Neural crest cell (in vitro differentiated cells): Measurements from ENCODE around the gene MS4A18. TPM values are rescaled to one million over a fixed set of nuclear protein-coding genes. Genes with fewer than 3 reads are reported as not detected.

ENCODE experiments used
- DNase-seq: peaks from one replicate; pipeline ENCODE4 v3.0.0; 2021; ENCODE audit warnings: low read depth, mixed read lengths, low spot score
- H3K27ac Mint-ChIP-seq: one replicate; pipeline ENCODE4 v1.8.0; 2021; ENCODE audit warnings: mild to moderate bottlenecking, mixed read lengths; ENCODE audit not compliant: unreplicated experiment
- H3K27me3 Mint-ChIP-seq: 2 replicates; pipeline ENCODE4 v1.8.0; 2021; ENCODE audit warnings: low read depth, mild to moderate bottlenecking, mixed read lengths
- H3K36me3 Mint-ChIP-seq: 2 replicates; pipeline ENCODE4 v1.8.0; 2021; ENCODE audit warnings: low read depth, mild to moderate bottlenecking, mixed read lengths
- H3K4me1 Mint-ChIP-seq: 2 replicates; pipeline ENCODE4 v1.8.0; 2021; ENCODE audit warnings: mixed read lengths
- H3K4me3 Mint-ChIP-seq: one replicate; pipeline ENCODE4 v1.8.0; 2021; ENCODE audit warnings: mild to moderate bottlenecking, mixed read lengths
- H3K9me3 Mint-ChIP-seq: 2 replicates; pipeline ENCODE4 v1.8.0; 2021; ENCODE audit warnings: mixed read lengths
- CTCF ChIP-seq: fragments of 200-600 bp; sonication (generic); conservative IDR thresholded peaks from 2 replicates; pipeline ENCODE4 v1.5.0; 2021; ENCODE audit warnings: antibody characterized with exemption, mild to moderate bottlenecking
- total RNA-seq: library from RNA; stranded (reverse); gene quantifications from 2 replicates; pipeline ENCODE4 v1.2.1, GENCODE V29; 2021

Gene MS4A18
- total RNA-seq, 1 donor from 2014 or later = not detected

GRCh38 chr11:60785806-60786361, 61.4 kb downstream of the MS4A18 start:
- no peaks in the 10 kb centered on the region for H3K4me1 Mint-ChIP-seq
- no peak for TF ChIP-seq CTCF
- no peak overlapping the region for H3K27ac Mint-ChIP-seq
- no peaks in the 10 kb centered on the region for H3K27me3 Mint-ChIP-seq
- no peak for DNase-seq
- H3K9me3 Mint-ChIP-seq = no peaks in the 10 kb centered on the region
- no peaks in the 10 kb centered on the region for H3K36me3 Mint-ChIP-seq
- H3K4me3 Mint-ChIP-seq = no peak overlapping the region

GRCh38 chr11:60786811-60787567, 62.5 kb downstream of the MS4A18 start:
- H3K27ac Mint-ChIP-seq = no peak overlapping the region
- TF ChIP-seq CTCF = no peak
- no peaks in the 10 kb centered on the region for H3K9me3 Mint-ChIP-seq
- no peaks in the 10 kb centered on the region for H3K36me3 Mint-ChIP-seq
- DNase-seq = no peak
- no peaks in the 10 kb centered on the region for H3K4me1 Mint-ChIP-seq
- H3K27me3 Mint-ChIP-seq = no peaks in the 10 kb centered on the region
- H3K4me3 Mint-ChIP-seq = no peak overlapping the region

GRCh38 chr11:60788401-60789125, 64.0 kb downstream of the MS4A18 start:
- no peaks in the 10 kb centered on the region for H3K4me1 Mint-ChIP-seq
- no peak overlapping the region for H3K27ac Mint-ChIP-seq
- peaks cover 7% of the 10 kb centered on the region for H3K9me3 Mint-ChIP-seq
- TF ChIP-seq CTCF = no peak
- H3K4me3 Mint-ChIP-seq = no peak overlapping the region
- H3K27me3 Mint-ChIP-seq = peaks cover 4% of the 10 kb centered on the region
- DNase-seq = no peak
- peaks cover 5% of the 10 kb centered on the region for H3K36me3 Mint-ChIP-seq

- TF ChIP-seq CTCF = no peak
- no peak overlapping the region for H3K27ac Mint-ChIP-seq
- H3K4me1 Mint-ChIP-seq = no peaks in the 10 kb centered on the region
- H3K9me3 Mint-ChIP-seq = peaks cover 7% of the 10 kb centered on the region
- peaks cover 5% of the 10 kb centered on the region for H3K36me3 Mint-ChIP-seq
- peaks cover 4% of the 10 kb centered on the region for H3K27me3 Mint-ChIP-seq
- no peak for DNase-seq
- no peak overlapping the region for H3K4me3 Mint-ChIP-seq
Observed at GRCh38 chr11:60790726-60791125, 66.2 kb downstream of the MS4A18 start.

- no peak for TF ChIP-seq CTCF
- Mint-ChIP-seq H3K4me1 (no peaks in the 10 kb centered on the region), H3K27me3 (peaks cover 4% of the 10 kb centered on the region), H3K36me3 (peaks cover 5% of the 10 kb centered on the region), H3K9me3 (peaks cover 7% of the 10 kb centered on the region), H3K4me3 (no peak overlapping the region), H3K27ac (no peak overlapping the region)
- no peak for DNase-seq
Observed at GRCh38 chr11:60791153-60791933, 66.8 kb downstream of the MS4A18 start.
